Thoracic aorta (tissue), 2 donors: Measurements from ENCODE around the gene AEBP1. TPM values are rescaled to one million over a fixed set of nuclear protein-coding genes. Genes with fewer than 3 reads are reported as not detected.

Experiments
- ATAC-seq: fragments of 150-250 bp; one replicate; pipeline ENCODE4 v1.8.0; 2017; ENCODE audit warnings: low read depth; ENCODE audit not compliant: insufficient number of reproducible peaks, low FRiP score
- DNase-seq: peaks from one replicate; pipeline ENCODE4 v3.0.0-alpha.2; 2020; ENCODE audit warnings: low spot score
- H3K27ac ChIP-seq, 2 donors: fragments of 200-600 bp; sonication (generic); 1 replicate in 1 of 2; 2 replicates in 1 of 2; pipeline ENCODE4 v1.5.1; 2016; ENCODE audit warnings: mild to moderate bottlenecking in 2 of 2, moderate library complexity in 2 of 2
- H3K27me3 ChIP-seq: fragments of 200-600 bp; sonication (generic); replicated peaks from 2 replicates; pipeline ENCODE4 v1.6.0; 2016; ENCODE audit warnings: mild to moderate bottlenecking; ENCODE audit not compliant: insufficient read depth
- H3K36me3 ChIP-seq: fragments of 200-600 bp; sonication (generic); one replicate; pipeline ENCODE4 v1.5.1; 2016
- H3K4me1 ChIP-seq, 2 donors: fragments of 200-600 bp; sonication (generic); 1 replicate in 1 of 2; 2 replicates in 1 of 2; pipeline versions ENCODE4 v1.5.1 to v1.6.0; 2016; ENCODE audit warnings: low read depth in 2 of 2, mild to moderate bottlenecking in 1 of 2; ENCODE audit not compliant: control insufficient read depth in 1 of 2
- H3K4me3 ChIP-seq: fragments of 200-600 bp; sonication (generic); 2 replicates; pipeline ENCODE4 v1.5.1; 2016; ENCODE audit warnings: mild to moderate bottlenecking
- H3K9me3 ChIP-seq: fragments of 200-600 bp; sonication (generic); 2 replicates; pipeline ENCODE4 v1.5.1; 2016
- total RNA-seq, 2 donors: library from RNA; depleted of rRNA; stranded (reverse); fragments of >200 nt; gene quantifications; one replicate each; pipeline versions ENCODE4 v1.1.0 to v1.2.3, GENCODE V29; 2016
- TF ChIP-seq, protein P1 (sequence below): fragments of 200-600 bp; sonication (generic); IDR thresholded peaks from one replicate; pipeline ENCODE4 v1.5.1; 2019; ENCODE audit warnings: antibody characterized with exemption

Gene AEBP1
- total RNA-seq, 2 donors from 2014 or later, result 1,006 to 1,415 TPM

DNA sequence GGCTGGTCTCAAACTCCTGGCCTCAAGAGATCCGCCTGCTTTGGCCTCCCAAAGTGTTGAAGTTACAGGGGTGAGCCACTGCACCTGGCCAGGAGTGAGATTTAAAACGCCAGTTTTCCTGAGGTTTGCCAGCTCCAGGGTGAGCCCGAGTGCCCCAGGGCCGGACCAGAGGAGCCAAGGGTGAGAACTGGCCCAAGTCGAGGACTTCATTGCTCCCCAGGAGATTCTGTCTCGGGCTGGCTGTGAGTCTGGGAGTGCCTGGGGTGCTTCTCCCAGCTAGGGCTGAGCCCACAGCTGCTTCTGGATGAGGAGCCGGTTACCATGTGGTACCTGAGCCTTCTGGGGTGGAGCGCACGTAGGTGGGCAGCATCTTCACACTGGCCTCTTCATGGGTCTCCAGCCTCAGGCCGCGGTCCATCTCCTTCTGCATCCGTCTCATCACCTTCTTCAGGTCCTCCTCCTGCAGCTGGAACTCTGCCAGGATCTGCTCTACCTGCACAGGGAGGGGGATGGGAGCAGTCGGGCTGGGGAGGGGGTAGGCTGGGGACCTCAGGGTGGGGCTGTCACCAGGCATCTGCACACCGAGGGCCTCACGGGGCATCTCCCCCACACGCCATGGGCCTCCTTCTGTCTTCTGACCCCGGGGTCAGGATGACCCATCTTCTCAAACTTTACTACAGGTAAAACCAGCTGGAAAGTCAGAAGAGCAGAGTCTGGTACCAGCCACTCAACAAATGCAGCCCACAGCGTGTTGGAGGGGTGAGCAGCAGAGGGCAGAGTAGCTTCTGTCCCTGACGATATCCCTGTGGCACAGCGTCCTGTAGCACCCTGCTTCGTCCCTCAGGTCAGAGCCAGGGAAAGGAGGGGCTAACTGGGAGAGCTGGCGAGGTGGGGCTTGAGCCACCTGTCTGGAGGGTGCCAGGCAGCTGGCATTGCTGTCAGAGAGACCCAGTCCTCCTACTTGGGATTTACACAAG lies 49.1 kb downstream of the AEBP1 start:
- no peak for ATAC-seq
- no peak for DNase-seq
- Histone ChIP-seq H3K4me1 (no peaks in the 10 kb centered on the region), H3K27me3 (no peaks in the 10 kb centered on the region), H3K9me3 (no peaks in the 10 kb centered on the region), H3K36me3 (no peaks in the 10 kb centered on the region), H3K27ac (no peak overlapping the region), H3K4me3 (no peak overlapping the region)
- TF ChIP-seq, protein P1, sequence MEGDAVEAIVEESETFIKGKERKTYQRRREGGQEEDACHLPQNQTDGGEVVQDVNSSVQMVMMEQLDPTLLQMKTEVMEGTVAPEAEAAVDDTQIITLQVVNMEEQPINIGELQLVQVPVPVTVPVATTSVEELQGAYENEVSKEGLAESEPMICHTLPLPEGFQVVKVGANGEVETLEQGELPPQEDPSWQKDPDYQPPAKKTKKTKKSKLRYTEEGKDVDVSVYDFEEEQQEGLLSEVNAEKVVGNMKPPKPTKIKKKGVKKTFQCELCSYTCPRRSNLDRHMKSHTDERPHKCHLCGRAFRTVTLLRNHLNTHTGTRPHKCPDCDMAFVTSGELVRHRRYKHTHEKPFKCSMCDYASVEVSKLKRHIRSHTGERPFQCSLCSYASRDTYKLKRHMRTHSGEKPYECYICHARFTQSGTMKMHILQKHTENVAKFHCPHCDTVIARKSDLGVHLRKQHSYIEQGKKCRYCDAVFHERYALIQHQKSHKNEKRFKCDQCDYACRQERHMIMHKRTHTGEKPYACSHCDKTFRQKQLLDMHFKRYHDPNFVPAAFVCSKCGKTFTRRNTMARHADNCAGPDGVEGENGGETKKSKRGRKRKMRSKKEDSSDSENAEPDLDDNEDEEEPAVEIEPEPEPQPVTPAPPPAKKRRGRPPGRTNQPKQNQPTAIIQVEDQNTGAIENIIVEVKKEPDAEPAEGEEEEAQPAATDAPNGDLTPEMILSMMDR, result no peak

DNA sequence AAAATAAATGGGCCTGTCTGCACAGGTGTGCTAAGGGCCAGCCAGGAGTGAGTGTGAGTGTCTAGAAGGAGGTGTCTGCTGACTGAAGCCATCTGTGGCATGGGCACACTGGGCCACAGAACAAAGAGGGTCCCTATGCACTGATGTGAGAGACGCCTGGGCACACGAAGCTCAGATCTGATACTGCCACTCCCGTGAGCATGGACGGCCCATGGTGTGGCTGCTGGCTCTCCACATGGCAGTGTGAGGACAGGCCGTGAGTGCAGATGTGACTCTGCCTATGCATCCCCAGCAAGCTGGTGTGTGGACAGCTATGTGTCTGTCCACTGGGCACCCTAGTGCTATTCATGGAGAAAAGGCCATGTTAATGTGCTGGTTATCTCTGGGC lies 49.8 kb downstream of the AEBP1 start:
- no peak overlapping the region for H3K4me3 ChIP-seq
- H3K27me3 ChIP-seq, result no peaks in the 10 kb centered on the region
- H3K9me3 ChIP-seq, result no peaks in the 10 kb centered on the region
- DNase-seq, result no peak
- H3K4me1 ChIP-seq, result no peaks in the 10 kb centered on the region
- ATAC-seq, result no peak
- H3K36me3 ChIP-seq, result no peaks in the 10 kb centered on the region
- H3K27ac ChIP-seq, result no peak overlapping the region
- TF ChIP-seq, protein P1, result no peak

DNA sequence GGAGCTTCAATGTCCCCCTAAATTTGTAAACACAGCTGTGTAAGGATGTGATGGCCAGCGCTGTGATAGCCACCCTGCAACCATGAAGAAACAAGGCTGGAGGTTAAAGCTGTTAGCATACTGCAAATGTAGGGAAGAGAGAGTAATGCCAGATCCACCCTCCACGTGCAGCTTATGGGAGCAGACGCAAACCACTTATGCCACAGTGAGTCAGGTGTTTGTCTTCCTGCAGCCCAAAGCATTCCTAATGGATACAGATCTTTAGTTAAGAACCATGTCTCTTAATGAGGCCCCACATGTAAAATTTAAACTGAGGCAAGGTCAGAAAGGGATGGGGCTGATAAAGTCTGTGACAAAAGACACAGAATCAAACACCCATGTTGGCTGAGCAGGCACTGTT lies 50.6 kb downstream of the AEBP1 start:
- Histone ChIP-seq H3K27me3 (no peaks in the 10 kb centered on the region), H3K4me3 (no peak overlapping the region), H3K9me3 (no peaks in the 10 kb centered on the region), H3K4me1 (no peaks in the 10 kb centered on the region), H3K27ac (no peak overlapping the region), H3K36me3 (no peaks in the 10 kb centered on the region)
- TF ChIP-seq, protein P1, result no peak
- DNase-seq (no peak), ATAC-seq (no peak)

DNA sequence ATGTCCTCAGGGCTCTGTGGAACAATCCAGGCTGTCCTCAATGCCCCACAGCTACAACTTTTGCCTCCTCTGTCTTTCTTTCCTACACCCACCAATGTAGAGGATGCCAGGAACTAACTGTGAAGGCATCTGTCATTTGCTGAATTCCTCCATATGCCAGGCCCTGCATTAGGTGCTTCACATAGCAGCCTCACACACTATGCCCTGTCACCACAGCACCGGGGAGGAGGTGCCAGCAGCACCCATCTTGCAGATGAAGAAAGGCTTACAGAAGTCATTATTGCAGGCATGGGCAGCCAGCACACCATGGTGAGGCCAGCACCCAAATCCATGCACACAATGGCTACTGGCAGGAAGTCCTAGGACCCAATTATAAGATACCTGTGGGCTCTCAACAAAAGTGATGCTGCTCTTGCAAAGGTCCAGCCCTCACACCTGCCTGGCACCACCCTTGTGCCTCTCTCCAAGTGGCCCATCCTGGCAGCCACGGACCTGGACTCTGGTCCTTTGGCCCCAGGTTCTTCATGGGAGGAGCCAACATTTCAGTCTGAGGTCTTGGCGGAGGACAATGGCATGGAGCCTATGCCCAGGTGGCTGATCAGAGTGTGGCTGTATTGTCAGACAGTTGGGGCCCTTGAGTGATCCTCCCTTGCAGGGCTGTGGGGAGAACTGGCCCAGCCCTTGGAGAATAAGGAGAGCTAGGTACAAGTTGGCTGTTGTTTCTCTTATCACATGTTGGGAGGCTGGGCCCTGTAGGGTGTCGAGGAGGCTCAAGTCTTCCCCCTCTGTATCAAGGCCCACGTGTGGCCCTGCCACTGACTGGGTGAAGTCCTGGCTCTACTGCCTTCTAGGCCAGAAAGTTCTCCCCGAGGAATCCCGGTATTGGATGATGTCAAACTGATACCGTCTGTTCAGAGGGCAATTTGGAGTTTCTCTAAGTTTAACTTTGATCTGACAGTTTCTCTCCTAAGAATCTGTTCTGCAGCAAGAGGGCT lies 51.3 kb downstream of the AEBP1 start:
- no peak overlapping the region for H3K27ac ChIP-seq
- no peaks in the 10 kb centered on the region for H3K36me3 ChIP-seq
- H3K4me3 ChIP-seq, result no peak overlapping the region
- no peaks in the 10 kb centered on the region for H3K9me3 ChIP-seq
- no peaks in the 10 kb centered on the region for H3K27me3 ChIP-seq
- H3K4me1 ChIP-seq, result no peaks in the 10 kb centered on the region
- DNase-seq (no peak), ATAC-seq (no peak)
- TF ChIP-seq, protein P1, result no peak
